AG04450 (cell line): ENCODE data around the gene TMEM131. TPM values are rescaled to one million over a fixed set of nuclear protein-coding genes. Genes with fewer than 3 reads are reported as not detected.

ENCODE experiments used
- CTCF ChIA-PET: fragments of 300-600, 350-600 bp; formaldehyde crosslinking; extraction: SDS; loops from one replicate; lab custom pipeline; 2022; ENCODE audit warnings: antibody characterized with exemption, inconsistent platforms; lab: Charles Lee
- POLR2A ChIA-PET: fragments of 350-600 bp; formaldehyde crosslinking; extraction: SDS; loops from one replicate; lab custom pipeline; 2021; ENCODE audit warnings: antibody characterized with exemption, inconsistent platforms; lab: Yijun Ruan, JAX
- DNase-seq: peaks from one replicate; pipeline ENCODE4 v3.0.0-alpha.2; 2011; ENCODE audit warnings: low read depth, low spot score
- H3K27ac ChIP-seq: one replicate; pipeline ENCODE4 v1.5.1; 2012; ENCODE audit warnings: low read depth, low read length, control low read depth
- H3K27me3 ChIP-seq: one replicate; pipeline ENCODE4 v1.6.0; 2012; ENCODE audit warnings: low read length; ENCODE audit not compliant: control insufficient read depth, insufficient read depth
- H3K4me3 ChIP-seq: 2 replicates; pipeline ENCODE4 v1.5.1; 2011; ENCODE audit warnings: mild to moderate bottlenecking, low read depth, low read length, control low read depth
- H3K9me3 ChIP-seq: 2 replicates; pipeline ENCODE4 v1.5.1; 2012; ENCODE audit warnings: low read length; ENCODE audit not compliant: control insufficient read depth, insufficient read depth
- polyA plus RNA-seq: library from polyadenylated mRNA; depleted of rRNA; stranded (reverse); fragments of >200 nt; gene quantifications from 2 replicates; pipeline ENCODE4 v1.2.3, GENCODE V29; 2011
- TF ChIP-seq, protein P1 (sequence below): IDR thresholded peaks from 2 replicates; pipeline ENCODE4 v1.5.1; 2011; ENCODE audit warnings: low read depth, low read length, control low read depth, inconsistent platforms

The TMEM131 gene
- polyA plus RNA-seq, 1 experiment, result 24.4 TPM

- ChIA-PET POLR2A (no interaction called here), CTCF (interaction anchor here (0.9 kb wide), 1 partner anchor 193 kb away, joined by 6 read pairs; no protein-coding TSS in a partner anchor)
- Histone ChIP-seq H3K27ac (no peak overlapping the region), H3K27me3 (peaks cover 2% of the 10 kb centered on the region), H3K4me3 (no peak overlapping the region), H3K9me3 (no peaks in the 10 kb centered on the region; the same call in 1 of the 2 replicates)
- TF ChIP-seq, protein P1, sequence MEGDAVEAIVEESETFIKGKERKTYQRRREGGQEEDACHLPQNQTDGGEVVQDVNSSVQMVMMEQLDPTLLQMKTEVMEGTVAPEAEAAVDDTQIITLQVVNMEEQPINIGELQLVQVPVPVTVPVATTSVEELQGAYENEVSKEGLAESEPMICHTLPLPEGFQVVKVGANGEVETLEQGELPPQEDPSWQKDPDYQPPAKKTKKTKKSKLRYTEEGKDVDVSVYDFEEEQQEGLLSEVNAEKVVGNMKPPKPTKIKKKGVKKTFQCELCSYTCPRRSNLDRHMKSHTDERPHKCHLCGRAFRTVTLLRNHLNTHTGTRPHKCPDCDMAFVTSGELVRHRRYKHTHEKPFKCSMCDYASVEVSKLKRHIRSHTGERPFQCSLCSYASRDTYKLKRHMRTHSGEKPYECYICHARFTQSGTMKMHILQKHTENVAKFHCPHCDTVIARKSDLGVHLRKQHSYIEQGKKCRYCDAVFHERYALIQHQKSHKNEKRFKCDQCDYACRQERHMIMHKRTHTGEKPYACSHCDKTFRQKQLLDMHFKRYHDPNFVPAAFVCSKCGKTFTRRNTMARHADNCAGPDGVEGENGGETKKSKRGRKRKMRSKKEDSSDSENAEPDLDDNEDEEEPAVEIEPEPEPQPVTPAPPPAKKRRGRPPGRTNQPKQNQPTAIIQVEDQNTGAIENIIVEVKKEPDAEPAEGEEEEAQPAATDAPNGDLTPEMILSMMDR, result no peak
- DNase-seq, result no peak
Observed at GRCh38 chr2:97999536-97999935, 3.8 kb upstream of the TMEM131 start.

DNA sequence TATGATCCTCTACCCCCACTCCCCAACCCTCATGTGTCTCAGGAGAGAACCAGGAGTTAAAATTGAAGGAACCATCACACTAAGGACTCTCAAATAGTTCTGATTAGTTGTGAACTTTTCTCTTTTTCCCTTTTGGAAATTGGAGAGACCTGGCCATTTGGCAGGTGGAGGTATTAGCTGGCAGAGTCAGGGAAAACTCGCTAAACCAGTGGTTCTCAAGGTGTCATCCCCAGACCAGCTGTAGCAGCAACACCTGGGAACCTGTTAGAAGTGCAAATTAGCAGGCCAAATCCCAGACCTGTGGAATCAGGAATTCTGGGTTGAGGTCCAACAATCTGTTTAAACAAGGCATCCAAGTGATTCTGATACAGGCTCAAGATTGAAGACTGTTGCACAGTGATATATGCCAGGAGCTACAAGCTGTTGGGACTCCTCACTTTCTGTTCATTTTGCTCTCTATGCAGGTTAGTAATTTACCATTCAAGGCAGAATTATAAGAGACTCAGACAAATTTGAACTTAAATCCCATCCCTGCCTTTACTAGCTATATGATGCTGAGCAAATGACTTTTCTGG is 2.8 kb upstream of the TMEM131 start:
- Histone ChIP-seq H3K4me3 (no peak overlapping the region), H3K27ac (no peak overlapping the region), H3K27me3 (peaks cover 2% of the 10 kb centered on the region), H3K9me3 (no peaks in the 10 kb centered on the region; the same call in 1 of the 2 replicates)
- TF ChIP-seq, protein P1, result no peak
- CTCF ChIA-PET, result interaction anchor here (0.9 kb wide), 1 partner anchor 192 kb away, joined by 6 read pairs; no protein-coding TSS in a partner anchor
- POLR2A ChIA-PET, result no interaction called here
- no peak for DNase-seq

GRCh38 chr2:97997784-97998392 is 2.1 kb upstream of the TMEM131 start:
- Histone ChIP-seq H3K4me3 (no peak overlapping the region), H3K27me3 (peaks cover 2% of the 10 kb centered on the region), H3K9me3 (no peaks in the 10 kb centered on the region; the same call in 1 of the 2 replicates), H3K27ac (no peak overlapping the region)
- DNase-seq, result no peak
- CTCF ChIA-PET, result interaction anchor here (1.9 kb wide), 1 partner anchor 191 kb away, joined by 8 read pairs; no protein-coding TSS in a partner anchor
- TF ChIP-seq, protein P1, result no peak
- POLR2A ChIA-PET, result no interaction called here

- POLR2A ChIA-PET, result interaction anchor here (0.5 to 1.1 kb wide), 3 partner anchors 32 to 126 kb away, joined by 3 to 5 read pairs (median 3); no protein-coding TSS in a partner anchor
- peak overlapping the region; percentile 83 for H3K27ac ChIP-seq
Observed at GRCh38 chr2:97996679-97997078, 931 bp upstream of the TMEM131 start.

More at GRCh38 chr2:97996679-97997078, 931 bp upstream of the TMEM131 start:
- no peaks in the 10 kb centered on the region; the same call in 1 of the 2 replicates for H3K9me3 ChIP-seq
- DNase-seq, result no peak
- TF ChIP-seq, protein P1, result no peak
- CTCF ChIA-PET, result interaction anchor here (0.5 to 1.9 kb wide), 2 partner anchors 190 to 286 kb away, joined by 5 to 8 read pairs; no protein-coding TSS in a partner anchor
- H3K4me3 ChIP-seq, result peak overlapping the region; percentile 87
- H3K27me3 ChIP-seq, result peaks cover 2% of the 10 kb centered on the region
